Measurements from ENCODE around the gene SIDT2.
"Not testable (repeated sequence)": the region's sequence is repeated elsewhere in the genome, so short reads cannot be mapped to it uniquely, and the experiment has no call there.

The SIDT2 gene

GRCh38 chr11:117172724-117173421 lies 5.7 kb upstream of the SIDT2 start:
- DNase-seq (ENCODE audit: low read depth): no peak

GRCh38 chr11:117175104-117175503 lies 3.4 kb upstream of the SIDT2 start:
- no peak for DNase-seq (ENCODE audit: low read depth)

- DNase-seq (ENCODE audit: low read depth): no peak
Measured at GRCh38 chr11:117175781-117176180, 2.8 kb upstream of the SIDT2 start.

GRCh38 chr11:117176186-117176585 lies 2.4 kb upstream of the SIDT2 start:
- DNase-seq (ENCODE audit: low read depth): no peak

DNA sequence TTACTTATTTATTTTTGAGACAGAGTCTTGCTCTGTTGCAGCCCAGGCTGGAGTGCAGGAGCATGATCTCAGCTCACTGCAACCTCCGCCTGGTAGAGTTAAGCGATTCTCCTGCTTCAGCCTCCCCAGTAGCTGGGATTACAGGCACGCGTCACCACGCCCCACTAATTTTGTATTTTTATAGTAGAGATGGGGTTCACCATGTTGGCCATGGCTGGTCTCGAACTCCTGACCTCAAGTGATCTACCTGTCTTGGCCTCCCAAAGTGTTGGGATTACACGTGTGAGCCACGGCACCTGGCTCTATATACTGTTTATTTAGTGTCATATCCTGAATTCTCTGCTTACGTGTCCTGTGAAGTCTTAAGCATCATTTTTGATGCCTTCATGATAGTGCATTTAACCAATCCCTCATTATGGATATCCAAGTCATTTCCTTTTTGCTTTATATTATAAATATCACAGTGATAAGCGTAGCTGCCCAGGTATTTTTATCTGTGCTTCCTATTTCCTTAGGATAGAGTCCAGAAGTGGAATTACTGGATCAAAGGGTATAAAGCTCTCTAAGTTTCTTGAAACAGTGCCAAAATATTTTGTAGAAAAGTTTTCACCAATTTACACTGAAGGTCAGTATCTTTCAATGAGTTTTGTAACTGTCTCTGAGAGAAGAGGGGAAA lies 871 bp upstream of the SIDT2 start:
- no peak for DNase-seq (ENCODE audit: low read depth)

DNA sequence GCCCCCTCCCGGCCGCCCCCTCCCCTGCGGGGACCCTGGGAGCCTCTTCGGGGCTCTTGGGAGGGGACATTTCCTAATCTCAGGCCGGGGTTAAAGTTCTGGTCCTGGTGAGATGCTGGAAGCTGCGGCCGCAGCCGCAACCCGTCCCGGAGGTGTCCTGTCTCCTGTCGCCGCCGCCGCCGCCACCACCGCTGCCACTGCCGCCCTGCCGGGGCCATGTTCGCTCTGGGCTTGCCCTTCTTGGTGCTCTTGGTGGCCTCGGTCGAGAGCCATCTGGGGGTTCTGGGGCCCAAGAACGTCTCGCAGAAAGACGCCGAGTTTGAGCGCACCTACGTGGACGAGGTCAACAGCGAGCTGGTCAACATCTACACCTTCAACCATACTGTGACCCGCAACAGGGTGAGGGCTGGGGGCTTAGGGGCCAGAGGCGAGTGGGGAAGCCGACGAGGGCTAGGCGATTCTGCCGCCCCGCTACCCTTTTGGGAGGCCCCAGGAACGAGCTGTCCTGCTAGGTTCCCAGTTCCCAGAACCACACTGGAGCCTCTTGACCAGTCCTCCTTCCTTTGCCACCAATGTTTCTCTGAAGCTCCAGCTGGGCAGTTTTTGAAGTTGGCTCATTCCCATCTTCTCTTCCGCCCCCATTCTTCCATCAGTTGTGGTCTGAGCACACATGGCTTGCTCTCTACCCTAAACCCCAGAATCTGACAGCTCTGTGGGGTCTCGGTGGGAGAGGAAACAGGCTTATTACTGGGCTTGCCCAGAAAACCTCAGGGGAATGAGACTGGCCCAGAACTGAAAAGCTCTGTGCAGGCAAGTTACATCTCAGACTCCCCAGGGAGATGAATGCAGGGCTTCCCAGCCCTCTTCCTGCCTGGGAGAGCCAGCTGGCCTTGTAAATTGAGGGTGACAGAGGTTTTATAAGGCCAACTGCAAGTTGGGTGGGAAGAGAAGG lies 781 bp downstream of the SIDT2 start:
- no peak for DNase-seq (ENCODE audit: low read depth)

DNA sequence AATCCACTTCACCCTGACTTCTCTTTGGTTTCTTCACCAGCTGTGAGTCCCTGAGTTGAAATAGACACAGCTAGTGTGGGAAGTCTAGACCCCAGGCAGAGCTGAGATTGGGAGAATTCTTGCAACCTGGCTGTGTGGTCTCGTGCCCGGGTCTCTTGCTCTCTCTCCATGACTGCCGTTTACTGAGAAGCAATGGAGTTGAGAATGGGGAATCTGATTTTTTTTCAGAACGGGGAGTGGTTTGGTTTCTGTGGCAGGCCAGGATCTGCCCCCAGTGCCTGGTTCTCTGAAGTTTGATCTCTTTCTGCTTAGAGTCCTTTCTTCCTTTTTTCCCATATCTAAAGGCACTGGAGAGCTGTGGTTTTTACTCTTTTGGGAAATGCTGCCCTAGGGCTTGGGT lies 1.5 kb downstream of the SIDT2 start:
- DNase-seq (ENCODE audit: low read depth): no peak

GRCh38 chr11:117180661-117181585 lies 2.4 kb downstream of the SIDT2 start:
- DNase-seq (ENCODE audit: low read depth): peak; percentile 65

DNA sequence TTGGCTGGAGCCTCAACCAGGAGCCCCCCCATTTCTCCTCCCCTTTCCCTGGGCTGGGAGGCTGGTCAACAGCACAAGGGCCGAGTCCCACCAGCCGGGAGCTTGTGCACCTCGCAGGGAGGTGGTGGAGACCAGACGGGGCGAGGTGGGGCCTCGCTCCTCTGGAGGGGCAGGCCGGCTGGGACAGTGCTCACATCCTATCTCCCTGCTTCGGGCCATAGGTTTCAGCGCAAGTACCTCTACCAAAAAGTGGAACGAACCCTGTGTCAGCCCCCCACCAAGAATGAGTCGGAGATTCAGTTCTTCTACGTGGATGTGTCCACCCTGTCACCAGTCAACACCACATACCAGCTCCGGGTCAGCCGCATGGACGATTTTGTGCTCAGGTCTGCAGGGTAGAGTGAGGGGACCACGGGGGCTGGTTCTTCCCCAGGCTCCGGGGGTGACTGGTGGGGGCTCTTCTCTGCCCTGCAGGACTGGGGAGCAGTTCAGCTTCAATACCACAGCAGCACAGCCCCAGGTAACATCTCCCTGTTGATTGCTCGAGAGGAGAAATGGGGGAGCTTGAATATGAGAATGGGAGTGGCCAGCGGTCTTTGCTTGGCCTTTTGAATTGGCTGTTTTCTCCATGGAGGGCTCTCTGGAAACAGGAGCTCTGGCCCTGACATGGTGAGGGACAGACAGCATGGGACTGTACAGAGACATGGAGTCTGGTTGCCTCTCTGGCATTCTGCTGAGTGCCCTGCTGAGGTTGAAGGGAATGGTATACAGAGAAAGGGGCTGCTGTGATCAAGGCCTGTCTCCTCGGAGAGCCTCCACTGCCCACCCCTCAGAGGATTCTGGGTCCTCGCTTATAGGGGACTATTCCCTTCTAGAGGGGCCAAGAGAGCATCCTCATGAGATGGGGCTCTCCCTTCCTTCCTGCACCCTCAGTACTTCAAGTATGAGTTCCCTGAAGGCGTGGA lies 3.3 kb downstream of the SIDT2 start:
- no peak for DNase-seq (ENCODE audit: low read depth)

- DNase-seq (ENCODE audit: low read depth): no peak
Measured at GRCh38 chr11:117182551-117182935, 4.0 kb downstream of the SIDT2 start.

- not testable (repeated sequence) for DNase-seq (ENCODE audit: low read depth)
Measured at GRCh38 chr11:117183178-117183577, 4.6 kb downstream of the SIDT2 start.

GRCh38 chr11:117183724-117184349 lies 5.3 kb downstream of the SIDT2 start:
- no peak for DNase-seq (ENCODE audit: low read depth)

GRCh38 chr11:117185736-117186430 lies 7.3 kb downstream of the SIDT2 start:
- DNase-seq (ENCODE audit: low read depth): no peak

DNA sequence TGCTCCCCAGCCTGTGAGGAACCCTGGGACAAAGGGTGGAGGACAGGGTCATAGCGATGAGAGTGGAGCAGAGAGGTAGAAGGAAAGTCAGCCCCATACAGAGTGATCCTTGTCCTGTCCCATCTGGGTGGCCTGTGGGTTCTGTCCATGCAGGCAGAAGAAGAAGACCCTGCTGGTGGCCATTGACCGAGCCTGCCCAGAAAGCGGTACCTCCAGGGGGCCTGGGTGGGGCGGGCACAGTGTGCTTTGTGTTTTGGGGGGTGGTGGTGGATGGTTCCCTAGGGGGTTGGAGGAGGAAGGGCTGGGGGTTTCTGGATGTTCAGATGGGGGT lies 7.9 kb downstream of the SIDT2 start:
- DNase-seq (ENCODE audit: low read depth): no peak

- DNase-seq (ENCODE audit: low read depth): no peak
Measured at GRCh38 chr11:117187007-117187406, 8.5 kb downstream of the SIDT2 start.

- no peak for DNase-seq (ENCODE audit: low read depth)
Measured at GRCh38 chr11:117187428-117187798, 8.9 kb downstream of the SIDT2 start.

DNA sequence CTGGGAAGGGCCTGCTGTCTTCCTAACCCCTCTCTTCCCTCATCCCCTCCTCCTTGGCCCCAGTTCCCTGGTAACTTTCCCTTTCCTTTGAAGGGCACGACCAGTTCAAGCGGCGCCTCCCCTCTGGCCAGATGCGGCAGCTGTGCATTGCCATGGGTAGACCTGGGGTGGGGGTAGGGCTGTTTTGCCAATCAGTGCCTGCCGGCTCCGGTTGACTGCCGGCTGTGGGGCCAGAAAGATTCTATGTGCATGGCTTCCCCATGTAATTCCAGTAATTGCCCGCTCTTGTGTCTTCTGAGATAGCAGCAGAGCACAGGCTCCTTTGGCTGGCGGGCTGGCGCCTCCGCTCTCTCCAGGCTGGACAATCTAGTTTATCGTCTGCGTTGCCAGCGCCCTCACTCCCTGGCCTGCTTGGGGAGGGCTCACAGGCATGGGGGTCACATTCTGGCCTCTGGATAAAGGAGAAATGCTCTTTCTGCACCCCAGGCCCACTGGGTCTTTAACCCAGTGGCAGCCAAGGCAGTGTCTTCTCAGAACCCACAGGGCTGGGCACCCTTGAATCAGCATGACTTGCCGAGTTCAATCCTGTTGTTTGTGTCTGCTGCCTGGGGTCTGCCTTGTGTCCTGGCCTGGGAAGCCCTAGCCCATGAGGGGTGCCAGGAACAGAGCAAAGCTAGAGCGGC lies 9.4 kb downstream of the SIDT2 start:
- no peak for DNase-seq (ENCODE audit: low read depth)

GRCh38 chr11:117188620-117189081 lies 10.1 kb downstream of the SIDT2 start:
- DNase-seq (ENCODE audit: low read depth): no peak
